Mucosa of descending colon (tissue), 3 donors: ENCODE data around the gene KRT15. TPM values are rescaled to one million over a fixed set of nuclear protein-coding genes. Genes with fewer than 3 reads are reported as not detected.

Source experiments
- ATAC-seq: fragments of 200-7000 bp; cut with Tn5 transposase; one replicate; pipeline ENCODE4 v1.9.1; 2020; ENCODE audit warnings: mild to moderate bottlenecking, moderate library complexity
- DNase-seq, 3 donors: peaks; one replicate each; pipeline ENCODE4 v3.0.0-alpha.2; 2020
- H3K36me3 ChIP-seq: fragments of 200-600 bp; one replicate; pipeline ENCODE4 v1.8.0; 2021; ENCODE audit warnings: low read depth, mild to moderate bottlenecking
- H3K4me1 ChIP-seq: fragments of 200-600 bp; one replicate; pipeline ENCODE4 v1.8.0; 2021; ENCODE audit warnings: low read depth, mild to moderate bottlenecking
- H3K4me3 ChIP-seq: fragments of 200-600 bp; one replicate; pipeline ENCODE4 v1.8.0; 2021; ENCODE audit warnings: mild to moderate bottlenecking
- H3K9me3 ChIP-seq: fragments of 200-600 bp; one replicate; pipeline ENCODE4 v1.8.0; 2021; ENCODE audit warnings: mild to moderate bottlenecking
- intact Hi-C, 2 donors: fragments of 100-400 bp; cut with DNase I in 1 of 2; cut with micrococcal nuclease in 1 of 2; formaldehyde crosslinking; loops; one replicate each; pipeline versions ENCODE4 v1.11.0 to v1.11.1; 2022; cut with DNase I, micrococcal nuclease
- total RNA-seq, 3 donors: library from RNA; stranded (reverse); fragmentation: NEBNext Ultra II Directional in 2 of 3; extraction: Animal tissue kit (Norgen Biotek cat#: 25700) in 2 of 3; gene quantifications; one replicate each; pipeline versions ENCODE4 v1.2.1 to v1.2.4, GENCODE V29; 2021 to 2023
- TF ChIP-seq, protein P1 (sequence below): fragments of 200-600 bp; IDR thresholded peaks from one replicate; pipeline ENCODE4 v1.8.0; 2022; ENCODE audit warnings: antibody characterized with exemption, mild to moderate bottlenecking
- donor health status: DM: no; HTN: no; CAD: no; lungs with moderate emphysema.
- donor health status: DM: no; HTN: no; CAD: no.
- donor health status: DM: no; HTN: yes; CAD: no.

The KRT15 gene
- total RNA-seq, 3 donors from 2014 or later = 5.0 to 16.5 (median 5.4) TPM

- intact Hi-C loops = no loop called here
- DNase-seq (no peak), ATAC-seq (no peak)
- Histone ChIP-seq H3K36me3 (no peaks in the 10 kb centered on the region), H3K4me3 (no peak overlapping the region), H3K4me1 (peaks cover 13% of the 10 kb centered on the region), H3K9me3 (no peaks in the 10 kb centered on the region)
- TF ChIP-seq, protein P1, sequence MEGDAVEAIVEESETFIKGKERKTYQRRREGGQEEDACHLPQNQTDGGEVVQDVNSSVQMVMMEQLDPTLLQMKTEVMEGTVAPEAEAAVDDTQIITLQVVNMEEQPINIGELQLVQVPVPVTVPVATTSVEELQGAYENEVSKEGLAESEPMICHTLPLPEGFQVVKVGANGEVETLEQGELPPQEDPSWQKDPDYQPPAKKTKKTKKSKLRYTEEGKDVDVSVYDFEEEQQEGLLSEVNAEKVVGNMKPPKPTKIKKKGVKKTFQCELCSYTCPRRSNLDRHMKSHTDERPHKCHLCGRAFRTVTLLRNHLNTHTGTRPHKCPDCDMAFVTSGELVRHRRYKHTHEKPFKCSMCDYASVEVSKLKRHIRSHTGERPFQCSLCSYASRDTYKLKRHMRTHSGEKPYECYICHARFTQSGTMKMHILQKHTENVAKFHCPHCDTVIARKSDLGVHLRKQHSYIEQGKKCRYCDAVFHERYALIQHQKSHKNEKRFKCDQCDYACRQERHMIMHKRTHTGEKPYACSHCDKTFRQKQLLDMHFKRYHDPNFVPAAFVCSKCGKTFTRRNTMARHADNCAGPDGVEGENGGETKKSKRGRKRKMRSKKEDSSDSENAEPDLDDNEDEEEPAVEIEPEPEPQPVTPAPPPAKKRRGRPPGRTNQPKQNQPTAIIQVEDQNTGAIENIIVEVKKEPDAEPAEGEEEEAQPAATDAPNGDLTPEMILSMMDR = no peak
Observed at GRCh38 chr17:41534899-41535546, 16.3 kb upstream of the KRT15 start.

GRCh38 chr17:41533613-41534012 is 14.9 kb upstream of the KRT15 start:
- no peaks in the 10 kb centered on the region for H3K9me3 ChIP-seq
- TF ChIP-seq, protein P1 = no peak
- DNase-seq (no peak), ATAC-seq (no peak)
- no peak overlapping the region for H3K4me3 ChIP-seq
- H3K4me1 ChIP-seq = peaks cover 23% of the 10 kb centered on the region
- H3K36me3 ChIP-seq = no peaks in the 10 kb centered on the region
- intact Hi-C loops = no loop called here

DNA sequence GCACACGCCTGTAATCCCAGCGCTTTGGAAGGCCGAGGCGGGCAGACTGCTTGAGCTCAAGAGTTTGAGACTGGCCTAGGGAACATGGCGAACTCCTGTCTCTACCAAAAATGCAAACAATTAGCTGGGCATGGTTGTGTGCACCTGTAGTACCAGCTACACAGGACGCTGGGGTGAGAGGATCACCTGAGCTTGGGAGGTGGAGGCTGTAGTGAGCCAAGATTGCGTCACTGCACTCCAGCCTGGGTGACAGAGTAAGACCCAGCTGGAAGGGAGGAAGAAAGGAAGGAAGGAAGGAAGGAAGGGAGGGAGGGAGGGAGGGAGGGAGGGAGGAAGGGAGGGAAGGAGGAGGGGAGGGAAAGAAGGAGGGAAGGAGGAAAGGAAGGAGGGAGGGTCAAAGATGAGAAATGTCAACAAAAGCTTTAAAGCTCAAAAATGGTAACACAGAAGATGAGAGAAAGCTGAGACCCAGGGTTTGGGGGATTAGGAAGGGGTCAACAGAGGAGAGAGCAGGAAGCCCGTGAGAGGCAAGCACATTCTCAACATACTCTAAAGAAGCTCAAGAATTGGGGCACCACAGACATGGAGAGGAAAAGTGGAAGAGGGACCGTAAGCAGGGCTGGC is 14.4 kb upstream of the KRT15 start:
- peak in 1 of 3 donors; percentile 9 for DNase-seq
- Histone ChIP-seq H3K4me3 (no peak overlapping the region), H3K36me3 (no peaks in the 10 kb centered on the region), H3K9me3 (no peaks in the 10 kb centered on the region), H3K4me1 (peaks cover 23% of the 10 kb centered on the region)
- TF ChIP-seq, protein P1 = no peak
- no peak for ATAC-seq
- intact Hi-C loops = no loop called here

DNA sequence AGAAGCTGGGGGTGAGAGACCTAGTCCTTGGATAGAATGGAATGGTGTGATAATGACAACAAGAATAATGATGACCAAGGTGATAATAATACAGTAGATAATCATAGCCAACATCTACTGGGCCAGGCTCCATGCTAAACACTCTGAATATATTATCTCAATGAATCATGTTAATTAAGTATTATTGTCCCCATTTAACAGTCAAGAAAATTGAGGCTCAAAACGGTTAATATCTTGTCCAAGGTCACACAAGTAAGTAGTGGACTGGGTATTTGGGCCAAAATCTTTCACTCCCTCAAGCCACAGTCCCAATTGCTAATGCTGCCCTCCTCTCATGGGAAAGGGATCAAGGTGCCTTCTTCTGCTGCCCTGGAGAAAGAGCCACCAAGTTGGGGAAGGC is 13.3 kb upstream of the KRT15 start:
- Histone ChIP-seq H3K9me3 (no peaks in the 10 kb centered on the region), H3K36me3 (no peaks in the 10 kb centered on the region), H3K4me1 (peaks cover 23% of the 10 kb centered on the region), H3K4me3 (no peak overlapping the region)
- intact Hi-C loops = no loop called here
- ATAC-seq = no peak
- TF ChIP-seq, protein P1 = no peak
- no peak for DNase-seq

DNA sequence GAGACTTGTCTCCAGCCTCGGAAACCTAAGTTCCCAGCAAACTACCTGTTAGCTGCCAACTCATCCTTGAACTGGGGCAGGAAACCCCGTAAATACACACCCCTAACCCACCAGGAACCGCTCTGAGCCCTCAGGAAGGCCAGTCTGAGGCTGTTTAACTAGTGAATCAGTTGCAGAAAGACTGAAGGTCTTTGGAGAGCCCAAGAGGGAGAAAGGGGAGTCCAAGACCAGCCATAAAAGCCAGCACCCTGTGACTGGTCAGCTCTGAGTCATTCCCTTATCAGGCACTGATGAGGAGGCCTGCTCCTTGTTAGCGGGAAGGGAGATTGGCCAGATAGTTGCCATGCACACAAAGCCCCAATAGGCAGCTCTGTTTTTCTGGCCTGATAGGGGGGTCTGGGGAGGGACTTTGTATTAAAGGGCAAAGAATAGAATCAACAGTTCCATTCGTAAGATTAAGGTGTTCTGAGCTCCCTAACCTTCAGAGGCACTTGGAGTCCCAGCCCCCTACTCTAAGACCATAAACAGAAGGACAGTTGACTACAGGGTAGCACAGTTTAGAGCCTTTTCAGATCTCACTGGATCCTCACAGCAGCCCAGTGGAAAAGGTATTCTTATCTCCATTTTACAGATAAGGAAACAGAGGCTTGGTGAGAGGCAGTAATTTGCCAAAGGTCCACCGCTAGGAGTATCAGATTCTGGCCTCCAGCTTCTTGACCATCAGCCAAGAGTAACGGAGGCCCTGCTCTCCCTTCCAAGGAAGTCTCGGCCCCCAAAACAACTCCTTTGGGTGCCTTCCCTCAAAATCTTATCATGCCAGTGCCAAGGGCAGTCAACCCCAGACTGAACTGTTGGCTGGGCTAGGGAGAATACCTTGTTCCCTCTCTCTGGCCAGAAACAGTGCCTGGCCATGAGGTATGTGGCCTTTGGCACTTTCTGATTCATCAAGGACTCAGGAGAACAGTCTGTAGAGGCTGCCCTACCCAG is 11.7 kb upstream of the KRT15 start:
- intact Hi-C loops = no loop called here

More for the DNA sequence above, 11.7 kb upstream of the KRT15 start:
- Histone ChIP-seq H3K9me3 (no peaks in the 10 kb centered on the region), H3K4me1 (peaks cover 25% of the 10 kb centered on the region), H3K36me3 (no peaks in the 10 kb centered on the region), H3K4me3 (no peak overlapping the region)
- TF ChIP-seq, protein P1 = no peak
- ATAC-seq (peak; percentile 49), DNase-seq (peak in 1 of 3 donors; percentile 44)
